Coronary artery (tissue), 2 donors: ENCODE measurements around the gene PIP4K2B.

Experiments used
- DNase-seq: peaks from one replicate; pipeline ENCODE4 v3.0.0-alpha.2; 2017; ENCODE audit warnings: low spot score
- H3K27ac ChIP-seq, 2 donors: fragments of 200-600 bp; sonication (generic); one replicate each; pipeline ENCODE4 v1.5.1; 2016 to 2019
- H3K4me3 ChIP-seq: fragments of 200-600 bp; sonication (generic); 2 replicates; pipeline ENCODE4 v1.5.1; 2016; ENCODE audit warnings: mild to moderate bottlenecking, moderate library complexity
- CTCF ChIP-seq: fragments of 200-600 bp; sonication (generic); IDR thresholded peaks from one replicate; pipeline ENCODE4 v1.5.1; 2019; ENCODE audit warnings: antibody characterized with exemption

PIP4K2B gene

GRCh38 chr17:38743556-38744171 lies 55.7 kb downstream of the PIP4K2B start:
- TF ChIP-seq CTCF = no peak
- Histone ChIP-seq H3K4me3 (no peak overlapping the region), H3K27ac (peak overlapping the region in 1 of 2 donors; percentile 49)
- no peak for DNase-seq

GRCh38 chr17:38742411-38743308 lies 56.7 kb downstream of the PIP4K2B start:
- DNase-seq = no peak
- TF ChIP-seq CTCF = no peak
- Histone ChIP-seq H3K4me3 (peak overlapping the region; percentile 10), H3K27ac (peak overlapping the region; percentile 50 to 85)

DNA sequence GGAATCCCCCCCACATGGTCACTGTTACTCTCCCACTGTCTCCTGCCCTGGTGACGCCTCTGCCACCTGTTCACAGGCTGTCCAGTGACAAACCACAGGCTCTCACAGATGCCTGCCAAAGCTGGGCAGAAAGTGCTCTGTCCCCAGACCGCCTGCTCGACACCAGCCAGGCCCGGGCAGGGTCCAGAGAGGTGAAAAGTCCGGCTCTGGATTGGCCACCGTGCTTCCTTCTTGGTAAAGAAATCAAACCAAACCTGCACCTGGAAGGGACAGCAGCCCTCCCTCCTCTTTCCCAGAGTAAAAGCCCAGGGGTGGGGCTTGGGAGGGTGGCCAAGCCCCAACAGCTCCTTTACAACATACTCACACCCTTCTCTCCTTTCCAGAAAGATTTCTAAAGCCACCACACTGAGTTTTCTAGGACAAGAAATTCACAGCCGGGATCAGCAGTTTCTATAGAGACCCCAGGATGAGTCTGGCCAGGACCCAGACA lies 57.4 kb downstream of the PIP4K2B start:
- DNase-seq = no peak
- TF ChIP-seq CTCF = no peak
- no peak overlapping the region for H3K4me3 ChIP-seq
- peak overlapping the region; percentile 50 to 85 for H3K27ac ChIP-seq

- Histone ChIP-seq H3K4me3 (no peak overlapping the region), H3K27ac (peak overlapping the region in 1 of 2 donors; percentile 85)
- TF ChIP-seq CTCF = no peak
- DNase-seq = no peak
These were observed 57.9 kb downstream of the PIP4K2B start for GRCh38 chr17:38741461-38741860.

DNA sequence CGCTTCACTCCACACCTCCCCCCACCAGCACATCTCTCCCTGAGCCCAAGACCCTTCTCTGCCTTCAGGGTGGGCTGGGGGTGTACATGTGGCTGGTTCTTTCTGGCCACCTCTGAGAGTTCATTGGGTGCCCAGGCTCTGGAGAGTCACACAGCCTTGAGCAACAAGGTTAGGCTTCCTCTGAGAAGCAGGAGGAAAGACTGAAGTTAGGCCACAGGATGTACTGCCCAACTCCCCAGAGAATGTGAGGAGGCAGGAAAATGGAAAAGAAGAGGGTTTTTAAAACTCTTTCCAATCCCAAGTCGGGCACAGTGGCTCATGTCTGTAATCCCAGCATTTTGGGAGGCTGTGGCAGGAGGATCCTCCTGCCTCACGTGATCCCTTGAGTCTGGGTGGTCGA lies 58.5 kb downstream of the PIP4K2B start:
- Histone ChIP-seq H3K4me3 (no peak overlapping the region), H3K27ac (no peak overlapping the region)
- DNase-seq = no peak
- no peak for TF ChIP-seq CTCF

DNA sequence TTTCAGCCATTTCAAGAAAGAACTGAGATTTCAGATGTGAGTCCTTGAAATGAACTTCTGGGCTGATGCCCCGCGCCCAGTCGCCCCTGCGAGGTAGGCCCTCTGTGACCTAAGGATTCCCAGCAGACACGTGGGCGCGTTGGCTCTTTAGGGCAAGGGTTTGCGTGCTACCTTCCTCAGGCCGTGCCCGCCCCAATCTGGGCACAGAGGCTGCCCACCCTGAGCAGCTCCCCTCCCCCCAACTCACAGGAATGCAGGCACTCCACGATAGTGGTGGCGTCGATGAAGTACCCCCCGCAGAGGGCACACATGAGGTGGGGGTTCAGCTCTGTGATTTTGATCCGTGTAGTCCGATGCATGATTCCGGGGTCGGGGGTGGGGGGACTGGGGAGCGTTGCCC lies 59.3 kb downstream of the PIP4K2B start:
- Histone ChIP-seq H3K27ac (no peak overlapping the region), H3K4me3 (no peak overlapping the region)
- DNase-seq = no peak
- TF ChIP-seq CTCF = no peak
